OCI-LY1 (cell line): ENCODE data around the gene DOCK1.

ENCODE experiments used
- H2AFZ ChIP-seq: fragments of 200-600 bp; sonication (generic), shearing (Covaris generic); 2 replicates; pipeline ENCODE4 v1.6.0; 2014; ENCODE audit warnings: antibody characterized with exemption, mild to moderate bottlenecking, low read length
- H3F3A ChIP-seq: fragments of 200-600 bp; sonication (generic), shearing (Covaris generic); 2 replicates; pipeline ENCODE4 v1.6.0; 2014; ENCODE audit warnings: mild to moderate bottlenecking, antibody characterized with exemption, low read length, moderate library complexity; ENCODE audit not compliant: insufficient read depth
- H3K27ac ChIP-seq: fragments of 200-600 bp; sonication (generic); 2 replicates; pipeline ENCODE4 v1.5.1; 2014; ENCODE audit warnings: low read length, mixed run types, mild to moderate bottlenecking, low read depth; ENCODE audit not compliant: poor library complexity, severe bottlenecking
- H3K27me3 ChIP-seq: fragments of 200-600 bp; sonication (generic); 2 replicates; pipeline ENCODE4 v1.6.0; 2014; ENCODE audit warnings: antibody characterized with exemption, mild to moderate bottlenecking, low read length, moderate library complexity; ENCODE audit not compliant: insufficient read depth
- H3K36me3 ChIP-seq: fragments of 200-600 bp; sonication (generic); 2 replicates; pipeline ENCODE4 v1.6.1; 2014; ENCODE audit warnings: mild to moderate bottlenecking, antibody characterized with exemption, low read length, moderate library complexity, mixed read lengths; ENCODE audit not compliant: insufficient read depth
- H3K4me1 ChIP-seq: fragments of 200-600 bp; sonication (generic); 2 replicates; pipeline ENCODE4 v1.5.1; 2014; ENCODE audit warnings: mild to moderate bottlenecking, low read length, moderate library complexity; ENCODE audit not compliant: insufficient read depth, severe bottlenecking
- H3K4me2 ChIP-seq: fragments of 200-600 bp; sonication (generic), shearing (Covaris generic); 2 replicates; pipeline ENCODE4 v1.6.1; 2014; ENCODE audit warnings: low read length
- H3K4me3 ChIP-seq: fragments of 200-600 bp; sonication (generic); 2 replicates; pipeline ENCODE4 v1.5.1; 2014; ENCODE audit warnings: low read length, low read depth, mild to moderate bottlenecking, mixed read lengths; ENCODE audit not compliant: poor library complexity, severe bottlenecking
- H3K79me2 ChIP-seq: fragments of 200-600 bp; shearing (Covaris generic); 2 replicates; pipeline ENCODE4 v1.6.1; 2016; ENCODE audit warnings: mixed run types, low read length, mixed read lengths; ENCODE audit not compliant: insufficient read depth
- H3K9ac ChIP-seq: fragments of 200-600 bp; sonication (generic), shearing (Covaris generic); 2 replicates; pipeline ENCODE4 v1.6.1; 2014; ENCODE audit warnings: mild to moderate bottlenecking, low read length, mixed read lengths
- H3K9me2 ChIP-seq: fragments of 200-600 bp; sonication (generic), shearing (Covaris generic); 2 replicates; pipeline ENCODE4 v1.6.1; 2014; ENCODE audit warnings: low read depth, mild to moderate bottlenecking, low read length, mixed read lengths
- H3K9me3 ChIP-seq: fragments of 200-600 bp; shearing (Covaris generic); 2 replicates; pipeline ENCODE4 v1.6.1; 2014; ENCODE audit warnings: low read length, mixed read lengths
- H4K20me1 ChIP-seq: fragments of 200-600 bp; sonication (generic), shearing (Covaris generic); 2 replicates; pipeline ENCODE4 v1.6.0; 2016; ENCODE audit warnings: mild to moderate bottlenecking, low read length; ENCODE audit not compliant: insufficient read depth
- CTCF ChIP-seq: fragments of 200-600 bp; sonication (generic), shearing (Covaris generic); IDR thresholded peaks from 2 replicates; pipeline ENCODE4 v1.5.1; 2017; ENCODE audit warnings: mild to moderate bottlenecking, antibody characterized with exemption, low read length, moderate library complexity, mixed read lengths
- EZH2 ChIP-seq: fragments of 200-600 bp; sonication (generic), shearing (Covaris generic); IDR thresholded peaks from 2 replicates; pipeline ENCODE4 v1.8.0; 2017; ENCODE audit warnings: borderline replicate concordance, mixed run types, mild to moderate bottlenecking, antibody characterized with exemption, low read length, moderate library complexity, mixed read lengths

Gene DOCK1

GRCh38 chr10:127354255-127354654 lies 449.0 kb downstream of the DOCK1 start:
- Histone ChIP-seq H3K4me1 (no peaks in the 10 kb centered on the region), H3K79me2 (no peaks in the 10 kb centered on the region), H2AFZ (no peak overlapping the region), H3K4me2 (no peak overlapping the region), H3K4me3 (no peak overlapping the region), H3K9me2 (no peaks in the 10 kb centered on the region), H4K20me1 (no peaks in the 10 kb centered on the region), H3F3A (no peaks in the 10 kb centered on the region), H3K27ac (no peak overlapping the region), H3K9me3 (no peaks in the 10 kb centered on the region), H3K36me3 (no peaks in the 10 kb centered on the region), H3K9ac (no peak overlapping the region), H3K27me3 (no peaks in the 10 kb centered on the region)
- no peak for TF ChIP-seq EZH2
- no peak for TF ChIP-seq CTCF

- TF ChIP-seq CTCF (no peak), EZH2 (no peak)
- Histone ChIP-seq H3F3A (no peaks in the 10 kb centered on the region), H2AFZ (no peak overlapping the region), H3K36me3 (no peaks in the 10 kb centered on the region), H3K4me1 (no peaks in the 10 kb centered on the region), H3K4me3 (no peak overlapping the region), H3K9me3 (no peaks in the 10 kb centered on the region), H3K9ac (no peak overlapping the region), H3K4me2 (no peak overlapping the region), H3K79me2 (no peaks in the 10 kb centered on the region), H3K9me2 (no peaks in the 10 kb centered on the region), H4K20me1 (no peaks in the 10 kb centered on the region), H3K27ac (no peak overlapping the region), H3K27me3 (no peaks in the 10 kb centered on the region)
Measured at GRCh38 chr10:127354992-127355391, 449.8 kb downstream of the DOCK1 start.

- Histone ChIP-seq H3K4me2 (no peak overlapping the region), H3K9me3 (no peaks in the 10 kb centered on the region), H4K20me1 (no peaks in the 10 kb centered on the region), H3K9me2 (no peaks in the 10 kb centered on the region), H3F3A (no peaks in the 10 kb centered on the region), H3K79me2 (no peaks in the 10 kb centered on the region), H2AFZ (no peak overlapping the region), H3K36me3 (no peaks in the 10 kb centered on the region), H3K4me3 (no peak overlapping the region), H3K4me1 (no peaks in the 10 kb centered on the region), H3K27ac (no peak overlapping the region), H3K9ac (no peak overlapping the region), H3K27me3 (no peaks in the 10 kb centered on the region)
- no peak for TF ChIP-seq EZH2
- no peak for TF ChIP-seq CTCF
Measured at GRCh38 chr10:127356360-127356759, 451.1 kb downstream of the DOCK1 start.
